Measurements from ENCODE around the gene KCTD6.

GRCh38 chr3:58490860-58491501, 915 bp upstream of the KCTD6 start:
- no peak for TF ChIP-seq CTCF (IDR thresholded peaks at IDR 0.05)
- TF ChIP-seq POLR2A (IDR thresholded peaks at IDR 0.05), result no peak
- no peak for TF ChIP-seq EP300 (IDR thresholded peaks at IDR 0.05)
